Measurements from ENCODE around the gene INTS13. TPM values are rescaled to one million over a fixed set of nuclear protein-coding genes. Genes with fewer than 3 reads are reported as not detected.

The INTS13 gene
- total RNA-seq, 1 donor from 2014 or later, result 23.3 TPM

DNA sequence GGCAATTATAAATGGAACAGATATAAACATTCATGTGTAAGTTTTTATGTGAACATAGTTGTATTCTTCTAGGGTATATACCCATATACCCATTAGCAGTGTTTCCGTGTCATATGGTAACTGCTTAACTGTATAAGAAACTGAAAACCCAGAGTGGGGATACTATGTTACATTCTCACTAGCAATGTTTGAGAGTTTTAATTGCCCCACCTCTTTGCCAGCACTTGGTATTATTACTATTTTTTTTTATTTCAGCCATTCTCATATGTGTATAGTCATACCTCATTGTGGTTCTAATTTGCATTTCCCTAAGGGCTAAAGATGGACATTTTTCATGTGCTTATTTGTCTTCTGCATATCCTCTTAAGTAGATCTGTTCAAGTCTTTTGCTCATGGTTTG lies 76.1 kb downstream of the INTS13 start:
- H3K36me3 Mint-ChIP-seq (ENCODE audit: low read depth), result no peaks in the 10 kb centered on the region
- H3K27me3 Mint-ChIP-seq (ENCODE audit: low read depth), result no peaks in the 10 kb centered on the region
- H3K27ac Mint-ChIP-seq (ENCODE audit: unreplicated experiment), result no peak overlapping the region
- no peaks in the 10 kb centered on the region for H3K9me3 Mint-ChIP-seq (ENCODE audit: low read depth)
- H3K4me3 Mint-ChIP-seq (ENCODE audit: unreplicated experiment), result no peak overlapping the region
- no peaks in the 10 kb centered on the region for H3K4me1 Mint-ChIP-seq (ENCODE audit: low read depth)
- no peak for DNase-seq (ENCODE audit: low spot score)
- TF ChIP-seq, protein P1, sequence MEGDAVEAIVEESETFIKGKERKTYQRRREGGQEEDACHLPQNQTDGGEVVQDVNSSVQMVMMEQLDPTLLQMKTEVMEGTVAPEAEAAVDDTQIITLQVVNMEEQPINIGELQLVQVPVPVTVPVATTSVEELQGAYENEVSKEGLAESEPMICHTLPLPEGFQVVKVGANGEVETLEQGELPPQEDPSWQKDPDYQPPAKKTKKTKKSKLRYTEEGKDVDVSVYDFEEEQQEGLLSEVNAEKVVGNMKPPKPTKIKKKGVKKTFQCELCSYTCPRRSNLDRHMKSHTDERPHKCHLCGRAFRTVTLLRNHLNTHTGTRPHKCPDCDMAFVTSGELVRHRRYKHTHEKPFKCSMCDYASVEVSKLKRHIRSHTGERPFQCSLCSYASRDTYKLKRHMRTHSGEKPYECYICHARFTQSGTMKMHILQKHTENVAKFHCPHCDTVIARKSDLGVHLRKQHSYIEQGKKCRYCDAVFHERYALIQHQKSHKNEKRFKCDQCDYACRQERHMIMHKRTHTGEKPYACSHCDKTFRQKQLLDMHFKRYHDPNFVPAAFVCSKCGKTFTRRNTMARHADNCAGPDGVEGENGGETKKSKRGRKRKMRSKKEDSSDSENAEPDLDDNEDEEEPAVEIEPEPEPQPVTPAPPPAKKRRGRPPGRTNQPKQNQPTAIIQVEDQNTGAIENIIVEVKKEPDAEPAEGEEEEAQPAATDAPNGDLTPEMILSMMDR (IDR thresholded peaks at IDR 0.05), result no peak

DNA sequence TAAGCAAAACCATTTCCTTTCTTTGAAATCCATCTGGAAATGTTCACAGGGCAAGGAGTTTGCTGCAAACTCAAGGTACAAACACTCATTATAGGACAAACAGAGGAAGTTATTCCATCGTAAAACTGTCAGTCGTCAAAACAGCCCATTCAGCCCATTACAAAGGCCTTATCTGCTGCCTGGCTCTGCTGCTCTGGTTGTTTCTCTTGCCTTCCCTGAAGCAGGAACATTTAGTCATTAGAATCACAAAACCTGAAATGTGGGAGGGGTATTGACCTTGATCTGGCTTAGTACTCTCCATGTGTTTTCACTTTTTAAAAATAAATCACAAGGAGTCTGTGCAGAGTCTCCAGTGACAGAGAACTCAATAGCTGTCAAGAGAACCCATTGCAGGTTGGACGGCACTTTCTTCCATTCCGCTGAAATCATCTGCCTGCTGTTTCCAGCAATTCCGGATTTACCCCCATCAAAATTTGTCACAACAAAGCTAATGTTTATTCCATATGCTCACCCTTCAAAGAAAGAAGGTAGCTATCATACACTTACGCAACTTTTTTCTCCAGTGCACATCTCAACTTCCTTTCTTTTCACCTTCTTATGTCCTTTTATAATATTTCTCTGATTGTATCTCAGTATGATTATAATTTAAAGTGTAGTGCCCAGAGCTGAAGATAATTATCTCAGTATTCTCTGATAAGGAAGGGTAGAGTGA lies 80.2 kb downstream of the INTS13 start:
- no peak overlapping the region for H3K27ac Mint-ChIP-seq (ENCODE audit: unreplicated experiment)

DNA sequence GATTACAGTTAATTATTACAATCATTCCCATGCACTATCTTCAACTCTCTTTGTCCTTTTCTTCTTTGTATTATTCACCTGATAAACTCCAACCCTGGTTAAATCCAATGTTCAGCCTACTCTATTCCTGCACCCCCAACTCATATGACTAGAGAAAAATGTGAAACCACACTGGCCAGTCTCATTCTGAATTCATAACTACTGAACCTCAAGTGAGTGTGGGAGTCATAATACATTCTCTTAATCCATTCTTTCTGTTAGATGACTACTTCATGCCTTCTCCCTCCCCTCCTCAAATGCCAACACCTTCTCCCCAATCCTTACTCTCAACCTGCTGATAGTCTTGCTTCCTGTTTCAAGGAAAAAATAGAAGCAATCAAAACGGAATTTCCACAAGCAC lies 82.4 kb downstream of the INTS13 start:
- TF ChIP-seq, protein P1 (IDR thresholded peaks at IDR 0.05), result no peak
- no peak overlapping the region for H3K4me3 Mint-ChIP-seq (ENCODE audit: unreplicated experiment)
- no peak for DNase-seq (ENCODE audit: low spot score)
- H3K36me3 Mint-ChIP-seq (ENCODE audit: low read depth), result no peaks in the 10 kb centered on the region
- peaks cover 4% of the 10 kb centered on the region for H3K4me1 Mint-ChIP-seq (ENCODE audit: low read depth)
- H3K27ac Mint-ChIP-seq (ENCODE audit: unreplicated experiment), result no peak overlapping the region
- H3K27me3 Mint-ChIP-seq (ENCODE audit: low read depth), result no peaks in the 10 kb centered on the region
- no peaks in the 10 kb centered on the region for H3K9me3 Mint-ChIP-seq (ENCODE audit: low read depth)

More for the DNA sequence above, 80.2 kb downstream of the INTS13 start:
- DNase-seq (ENCODE audit: low spot score), result no peak
- TF ChIP-seq, protein P1 (IDR thresholded peaks at IDR 0.05), result no peak
- Mint-ChIP-seq H3K9me3 (ENCODE audit: low read depth) (no peaks in the 10 kb centered on the region), H3K4me3 (ENCODE audit: unreplicated experiment) (no peak overlapping the region), H3K27me3 (ENCODE audit: low read depth) (no peaks in the 10 kb centered on the region), H3K4me1 (ENCODE audit: low read depth) (no peaks in the 10 kb centered on the region), H3K36me3 (ENCODE audit: low read depth) (no peaks in the 10 kb centered on the region)

Other genes with a start within 250 kb of the INTS13 start
- 18.7 to 28.8 TPM (median 19.8 TPM) in 3 replicates for gene ITPR2, start 104.8 kb downstream of the INTS13 start, total RNA-seq
- 37.6 to 40.5 TPM (median 40.4 TPM) in 3 replicates for gene FGFR1OP2, start 489 bp upstream of the INTS13 start, total RNA-seq
- 43.1 to 55.9 TPM (median 43.8 TPM) in 3 replicates for gene TM7SF3, start 76.4 kb upstream of the INTS13 start, total RNA-seq
- gene MED21, start 84.6 kb upstream of the INTS13 start, total RNA-seq, result 39.7 to 42.1 TPM (median 41.1 TPM) in 3 replicates
- gene C12orf71, start 144.6 kb upstream of the INTS13 start, total RNA-seq, result not detected in 3 replicates

All from chondrocyte (in vitro differentiated cells).